ENCODE results near the gene MICAL3.

Gene MICAL3

GRCh38 chr22:18050065-18050464 lies 25.7 kb upstream of the MICAL3 start:
- no peaks in the 10 kb centered on the region for H3F3A ChIP-seq (ENCODE audit: insufficient read depth, low read length)
- H3K9me2 ChIP-seq (replicated peaks; ENCODE audit: insufficient read depth, low read length) = no peaks in the 10 kb centered on the region
- no peaks in the 10 kb centered on the region for H3K79me2 ChIP-seq (ENCODE audit: low read length)
- TF ChIP-seq, protein P1, sequence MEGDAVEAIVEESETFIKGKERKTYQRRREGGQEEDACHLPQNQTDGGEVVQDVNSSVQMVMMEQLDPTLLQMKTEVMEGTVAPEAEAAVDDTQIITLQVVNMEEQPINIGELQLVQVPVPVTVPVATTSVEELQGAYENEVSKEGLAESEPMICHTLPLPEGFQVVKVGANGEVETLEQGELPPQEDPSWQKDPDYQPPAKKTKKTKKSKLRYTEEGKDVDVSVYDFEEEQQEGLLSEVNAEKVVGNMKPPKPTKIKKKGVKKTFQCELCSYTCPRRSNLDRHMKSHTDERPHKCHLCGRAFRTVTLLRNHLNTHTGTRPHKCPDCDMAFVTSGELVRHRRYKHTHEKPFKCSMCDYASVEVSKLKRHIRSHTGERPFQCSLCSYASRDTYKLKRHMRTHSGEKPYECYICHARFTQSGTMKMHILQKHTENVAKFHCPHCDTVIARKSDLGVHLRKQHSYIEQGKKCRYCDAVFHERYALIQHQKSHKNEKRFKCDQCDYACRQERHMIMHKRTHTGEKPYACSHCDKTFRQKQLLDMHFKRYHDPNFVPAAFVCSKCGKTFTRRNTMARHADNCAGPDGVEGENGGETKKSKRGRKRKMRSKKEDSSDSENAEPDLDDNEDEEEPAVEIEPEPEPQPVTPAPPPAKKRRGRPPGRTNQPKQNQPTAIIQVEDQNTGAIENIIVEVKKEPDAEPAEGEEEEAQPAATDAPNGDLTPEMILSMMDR (IDR thresholded peaks at IDR 0.05; ENCODE audit: low read length) = no peak
- TF ChIP-seq EZH2 (optimal IDR thresholded peaks at IDR 0.05; ENCODE audit: low read depth, low read length) (no peak), EZH2phosphoT487 (IDR thresholded peaks at IDR 0.05; ENCODE audit: low read length) (no peak)
- H3K27me3 ChIP-seq (replicated peaks; ENCODE audit: insufficient read depth, low read length) = no peaks in the 10 kb centered on the region
- H3K9me3 ChIP-seq (replicated peaks; ENCODE audit: insufficient read depth, low read length) = no peaks in the 10 kb centered on the region
- no peaks in the 10 kb centered on the region for H4K20me1 ChIP-seq (ENCODE audit: insufficient read depth, low read length)
- H3K27ac ChIP-seq (ENCODE audit: low read length) = no peak overlapping the region
- no peak for DNase-seq
- no peak overlapping the region for H3K4me3 ChIP-seq (ENCODE audit: low read length)
- H2AFZ ChIP-seq (ENCODE audit: low read length) = no peak overlapping the region
- H3K4me1 ChIP-seq (ENCODE audit: low read length) = no peaks in the 10 kb centered on the region
- no peak overlapping the region for H3K9ac ChIP-seq (ENCODE audit: low read length)
- no peaks in the 10 kb centered on the region for H3K36me3 ChIP-seq (replicated peaks; ENCODE audit: insufficient read depth, low read length)
- H3K4me2 ChIP-seq (ENCODE audit: low read depth, low read length) = no peak overlapping the region

- Histone ChIP-seq H3K27ac (ENCODE audit: low read length) (no peak overlapping the region), H3K79me2 (ENCODE audit: low read length) (no peaks in the 10 kb centered on the region), H3K9ac (ENCODE audit: low read length) (no peak overlapping the region), H3K4me1 (ENCODE audit: low read length) (no peaks in the 10 kb centered on the region), H3K27me3 (replicated peaks; ENCODE audit: insufficient read depth, low read length) (no peaks in the 10 kb centered on the region), H3K9me2 (replicated peaks; ENCODE audit: insufficient read depth, low read length) (no peaks in the 10 kb centered on the region), H2AFZ (ENCODE audit: low read length) (no peak overlapping the region), H3K4me3 (ENCODE audit: low read length) (no peak overlapping the region), H3K36me3 (replicated peaks; ENCODE audit: insufficient read depth, low read length) (no peaks in the 10 kb centered on the region), H3F3A (ENCODE audit: insufficient read depth, low read length) (no peaks in the 10 kb centered on the region), H3K9me3 (replicated peaks; ENCODE audit: insufficient read depth, low read length) (no peaks in the 10 kb centered on the region), H4K20me1 (ENCODE audit: insufficient read depth, low read length) (no peaks in the 10 kb centered on the region), H3K4me2 (ENCODE audit: low read depth, low read length) (no peak overlapping the region)
- TF ChIP-seq, protein P1 (IDR thresholded peaks at IDR 0.05; ENCODE audit: low read length) = no peak
- no peak for TF ChIP-seq EZH2phosphoT487 (IDR thresholded peaks at IDR 0.05; ENCODE audit: low read length)
- no peak for DNase-seq
Measured at GRCh38 chr22:18048441-18048898, 24.1 kb upstream of the MICAL3 start.

GRCh38 chr22:18048041-18048440 lies 23.7 kb upstream of the MICAL3 start:
- no peaks in the 10 kb centered on the region for H3K4me1 ChIP-seq (ENCODE audit: low read length)
- H3K79me2 ChIP-seq (ENCODE audit: low read length) = no peaks in the 10 kb centered on the region
- H3K9me3 ChIP-seq (replicated peaks; ENCODE audit: insufficient read depth, low read length) = no peaks in the 10 kb centered on the region
- H3K27me3 ChIP-seq (replicated peaks; ENCODE audit: insufficient read depth, low read length) = no peaks in the 10 kb centered on the region
- no peak for TF ChIP-seq EZH2phosphoT487 (IDR thresholded peaks at IDR 0.05; ENCODE audit: low read length)
- TF ChIP-seq EZH2 (optimal IDR thresholded peaks at IDR 0.05; ENCODE audit: low read depth, low read length) = no peak
- TF ChIP-seq, protein P1 (IDR thresholded peaks at IDR 0.05; ENCODE audit: low read length) = no peak
- H3K9ac ChIP-seq (ENCODE audit: low read length) = no peak overlapping the region
- no peaks in the 10 kb centered on the region for H4K20me1 ChIP-seq (ENCODE audit: insufficient read depth, low read length)
- no peak for DNase-seq
- H3K4me3 ChIP-seq (ENCODE audit: low read length) = no peak overlapping the region
- H3K4me2 ChIP-seq (ENCODE audit: low read depth, low read length) = no peak overlapping the region
- no peak overlapping the region for H2AFZ ChIP-seq (ENCODE audit: low read length)
- H3K36me3 ChIP-seq (replicated peaks; ENCODE audit: insufficient read depth, low read length) = no peaks in the 10 kb centered on the region
- H3K27ac ChIP-seq (ENCODE audit: low read length) = no peak overlapping the region
- H3F3A ChIP-seq (ENCODE audit: insufficient read depth, low read length) = no peaks in the 10 kb centered on the region
- H3K9me2 ChIP-seq (replicated peaks; ENCODE audit: insufficient read depth, low read length) = no peaks in the 10 kb centered on the region

Data from MM.1S (cell line).